ENCODE measurements around the gene ATG9B.

DNA sequence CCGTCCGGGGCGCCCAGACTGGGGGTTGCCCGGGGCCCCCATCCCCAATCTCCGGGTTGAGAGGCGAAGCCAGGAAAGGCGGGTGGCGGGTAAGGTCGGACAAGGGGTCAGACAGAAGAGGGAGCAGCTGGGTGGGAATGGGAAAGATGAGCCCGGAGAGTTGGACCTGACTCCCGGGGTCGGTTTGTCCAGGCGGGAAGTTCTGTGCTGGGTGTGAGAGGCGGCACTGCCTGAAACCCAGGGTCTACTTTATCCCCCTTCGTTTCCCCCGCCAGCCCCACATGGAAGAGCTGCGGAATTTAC is 35.8 kb upstream of the ATG9B start:
- TF ChIP-seq POLR2A (IDR thresholded peaks at IDR 0.05; ENCODE audit: low read depth, low read length) (no peak), POLR2AphosphoS5 (IDR thresholded peaks at IDR 0.05; ENCODE audit: low read depth, low read length) (no peak)
